HepG2 (cell line): ENCODE results near the gene CRIM1. TPM values are rescaled to one million over a fixed set of nuclear protein-coding genes. Genes with fewer than 3 reads are reported as not detected.

ENCODE experiments used
- KDM5B ChIP-seq: sonication (generic); formaldehyde crosslinking; IDR thresholded peaks from 2 replicates; pipeline ENCODE4 v1.4.0; 2020; ENCODE audit warnings: missing genetic modification reagents, mild to moderate bottlenecking, borderline replicate concordance
- KIAA2018 ChIP-seq: sonication (generic); formaldehyde crosslinking; IDR thresholded peaks from 2 replicates; pipeline ENCODE4 v1.5.0; 2020; ENCODE audit warnings: mild to moderate bottlenecking, missing genetic modification reagents, borderline replicate concordance
- RAD51 ChIP-seq: fragments of 450-650 bp; IDR thresholded peaks from 2 replicates; pipeline ENCODE4 v1.6.1; 2016; ENCODE audit warnings: borderline replicate concordance
- SP140L ChIP-seq: sonication (generic); formaldehyde crosslinking; IDR thresholded peaks from 2 replicates; pipeline ENCODE4 v1.4.0; 2020; ENCODE audit warnings: missing genetic modification reagents, borderline replicate concordance
- ZBTB21 ChIP-seq: sonication (generic); formaldehyde crosslinking; IDR thresholded peaks from 2 replicates; pipeline ENCODE4 v1.4.0; 2020; ENCODE audit warnings: missing genetic modification reagents
- ZNF274 ChIP-seq: sonication (generic); formaldehyde crosslinking; IDR thresholded peaks from 2 replicates; pipeline ENCODE4 v1.5.1; 2020; ENCODE audit warnings: mild to moderate bottlenecking, missing genetic modification reagents
- ZNF326 ChIP-seq: sonication (generic); formaldehyde crosslinking; IDR thresholded peaks from 2 replicates; pipeline ENCODE4 v1.4.0; 2020; ENCODE audit warnings: missing genetic modification reagents, borderline replicate concordance
- ZNF350 ChIP-seq: sonication (generic); formaldehyde crosslinking; IDR thresholded peaks from 2 replicates; pipeline ENCODE4 v1.4.0; 2020; ENCODE audit warnings: mild to moderate bottlenecking, low read depth, missing genetic modification reagents, borderline replicate concordance
- ZNF589 ChIP-seq: sonication (generic); formaldehyde crosslinking; conservative IDR thresholded peaks from 2 replicates; pipeline ENCODE4 v1.8.0; 2022; ENCODE audit warnings: mild to moderate bottlenecking, moderate library complexity, missing genetic modification reagents
- ZSCAN30 ChIP-seq: sonication (generic); formaldehyde crosslinking; IDR thresholded peaks from 2 replicates; pipeline ENCODE4 v1.5.0; 2020; ENCODE audit warnings: mild to moderate bottlenecking, missing genetic modification reagents
- polyA plus RNA-seq, 8 experiments: library from polyadenylated mRNA; depleted of rRNA in 3 of 8; stranded (reverse) in 7 of 8; unstranded in 1 of 8; fragments of >200 nt; fragmentation: Illumina TruSeq in 4 of 8; extraction: Trizol in 4 of 8; gene quantifications; 2 replicates each; pipeline versions ENCODE4 v1.2.1 to v1.2.3, GENCODE V29; 2011 to 2016; ENCODE audit warnings: low read depth in 4 of 8, missing spikeins in 1 of 8, mixed read lengths in 1 of 8; ENCODE audit not compliant: insufficient read depth in 1 of 8
- total RNA-seq, 5 experiments: library from RNA; depleted of rRNA; stranded (reverse); fragments of >200 nt; fragmentation: Illumina TruSeq; extraction: Trizol; gene quantifications; 2 replicates each; pipeline ENCODE4 v1.2.3, GENCODE V29; 2016; ENCODE audit warnings: low read depth in 1 of 5
- TF ChIP-seq, protein P1 (sequence below): sonication (generic); formaldehyde crosslinking; IDR thresholded peaks from 2 replicates; pipeline ENCODE4 v1.8.0; 2023; ENCODE audit warnings: mild to moderate bottlenecking, missing genetic modification reagents
- TF ChIP-seq, protein P2 (sequence below): sonication (generic); formaldehyde crosslinking; IDR thresholded peaks from 2 replicates; pipeline ENCODE4 v1.9.0; 2021; ENCODE audit warnings: mild to moderate bottlenecking, missing genetic modification reagents
- TF ChIP-seq, protein P3 (sequence below): sonication (generic); formaldehyde crosslinking; IDR thresholded peaks from 2 replicates; pipeline ENCODE4 v1.9.0; 2021; ENCODE audit warnings: missing genetic modification reagents, borderline replicate concordance

The CRIM1 gene
- total and polyA plus RNA-seq, 2 of the 13 experiments (the other 11 are each of a cell fraction or from before 2014, with no cell fraction given) = 39.1 to 69.9 TPM

DNA sequence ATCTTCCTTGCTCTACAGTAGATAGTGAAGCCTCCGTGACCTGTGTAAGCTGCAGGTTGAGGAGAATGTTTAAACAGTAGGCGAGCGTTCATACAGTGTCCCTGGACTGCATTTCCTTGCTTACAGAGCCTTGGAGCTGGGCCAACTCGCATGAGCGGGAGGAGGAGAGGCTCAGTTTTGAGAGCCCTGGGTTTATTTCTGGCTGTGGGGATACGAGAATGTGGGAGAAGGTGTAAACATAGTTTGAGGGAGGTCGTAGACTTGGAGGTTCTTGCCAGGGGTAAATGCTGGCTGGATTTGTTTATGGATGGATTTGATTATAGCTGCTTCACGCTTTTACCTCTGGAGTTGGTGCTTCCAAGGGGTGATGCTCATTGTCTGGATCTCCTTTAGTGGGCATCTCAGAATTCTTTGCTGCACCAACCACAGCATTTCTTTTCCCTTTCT is 20.8 kb downstream of the CRIM1 start (continued):
- TF ChIP-seq ZNF350 (CRISPR knock-in tag) (peak; percentile 56; the same call in 1 of the 2 replicates), KIAA2018 (CRISPR knock-in tag) (no peak), ZNF589 (CRISPR knock-in tag) (no peak), ZNF274 (CRISPR knock-in tag) (no peak), ZSCAN30 (CRISPR knock-in tag) (no peak), ZNF326 (CRISPR knock-in tag) (no peak), ZBTB21 (no peak), KDM5B (CRISPR knock-in tag) (no peak), SP140L (peak; percentile 8; the same call in 1 of the 2 replicates), RAD51 (no peak)
- TF ChIP-seq, protein P1, sequence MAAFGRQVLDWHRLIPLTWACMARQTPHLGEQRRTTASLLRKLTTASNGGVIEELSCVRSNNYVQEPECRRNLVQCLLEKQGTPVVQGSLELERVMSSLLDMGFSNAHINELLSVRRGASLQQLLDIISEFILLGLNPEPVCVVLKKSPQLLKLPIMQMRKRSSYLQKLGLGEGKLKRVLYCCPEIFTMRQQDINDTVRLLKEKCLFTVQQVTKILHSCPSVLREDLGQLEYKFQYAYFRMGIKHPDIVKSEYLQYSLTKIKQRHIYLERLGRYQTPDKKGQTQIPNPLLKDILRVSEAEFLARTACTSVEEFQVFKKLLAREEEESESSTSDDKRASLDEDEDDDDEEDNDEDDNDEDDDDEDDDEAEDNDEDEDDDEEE (CRISPR knock-in tag) = no peak
- TF ChIP-seq, protein P2, sequence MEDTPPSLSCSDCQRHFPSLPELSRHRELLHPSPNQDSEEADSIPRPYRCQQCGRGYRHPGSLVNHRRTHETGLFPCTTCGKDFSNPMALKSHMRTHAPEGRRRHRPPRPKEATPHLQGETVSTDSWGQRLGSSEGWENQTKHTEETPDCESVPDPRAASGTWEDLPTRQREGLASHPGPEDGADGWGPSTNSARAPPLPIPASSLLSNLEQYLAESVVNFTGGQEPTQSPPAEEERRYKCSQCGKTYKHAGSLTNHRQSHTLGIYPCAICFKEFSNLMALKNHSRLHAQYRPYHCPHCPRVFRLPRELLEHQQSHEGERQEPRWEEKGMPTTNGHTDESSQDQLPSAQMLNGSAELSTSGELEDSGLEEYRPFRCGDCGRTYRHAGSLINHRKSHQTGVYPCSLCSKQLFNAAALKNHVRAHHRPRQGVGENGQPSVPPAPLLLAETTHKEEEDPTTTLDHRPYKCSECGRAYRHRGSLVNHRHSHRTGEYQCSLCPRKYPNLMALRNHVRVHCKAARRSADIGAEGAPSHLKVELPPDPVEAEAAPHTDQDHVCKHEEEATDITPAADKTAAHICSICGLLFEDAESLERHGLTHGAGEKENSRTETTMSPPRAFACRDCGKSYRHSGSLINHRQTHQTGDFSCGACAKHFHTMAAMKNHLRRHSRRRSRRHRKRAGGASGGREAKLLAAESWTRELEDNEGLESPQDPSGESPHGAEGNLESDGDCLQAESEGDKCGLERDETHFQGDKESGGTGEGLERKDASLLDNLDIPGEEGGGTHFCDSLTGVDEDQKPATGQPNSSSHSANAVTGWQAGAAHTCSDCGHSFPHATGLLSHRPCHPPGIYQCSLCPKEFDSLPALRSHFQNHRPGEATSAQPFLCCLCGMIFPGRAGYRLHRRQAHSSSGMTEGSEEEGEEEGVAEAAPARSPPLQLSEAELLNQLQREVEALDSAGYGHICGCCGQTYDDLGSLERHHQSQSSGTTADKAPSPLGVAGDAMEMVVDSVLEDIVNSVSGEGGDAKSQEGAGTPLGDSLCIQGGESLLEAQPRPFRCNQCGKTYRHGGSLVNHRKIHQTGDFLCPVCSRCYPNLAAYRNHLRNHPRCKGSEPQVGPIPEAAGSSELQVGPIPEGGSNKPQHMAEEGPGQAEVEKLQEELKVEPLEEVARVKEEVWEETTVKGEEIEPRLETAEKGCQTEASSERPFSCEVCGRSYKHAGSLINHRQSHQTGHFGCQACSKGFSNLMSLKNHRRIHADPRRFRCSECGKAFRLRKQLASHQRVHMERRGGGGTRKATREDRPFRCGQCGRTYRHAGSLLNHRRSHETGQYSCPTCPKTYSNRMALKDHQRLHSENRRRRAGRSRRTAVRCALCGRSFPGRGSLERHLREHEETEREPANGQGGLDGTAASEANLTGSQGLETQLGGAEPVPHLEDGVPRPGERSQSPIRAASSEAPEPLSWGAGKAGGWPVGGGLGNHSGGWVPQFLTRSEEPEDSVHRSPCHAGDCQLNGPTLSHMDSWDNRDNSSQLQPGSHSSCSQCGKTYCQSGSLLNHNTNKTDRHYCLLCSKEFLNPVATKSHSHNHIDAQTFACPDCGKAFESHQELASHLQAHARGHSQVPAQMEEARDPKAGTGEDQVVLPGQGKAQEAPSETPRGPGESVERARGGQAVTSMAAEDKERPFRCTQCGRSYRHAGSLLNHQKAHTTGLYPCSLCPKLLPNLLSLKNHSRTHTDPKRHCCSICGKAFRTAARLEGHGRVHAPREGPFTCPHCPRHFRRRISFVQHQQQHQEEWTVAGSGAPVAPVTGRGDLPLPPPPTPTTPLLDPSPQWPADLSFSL = no peak
- TF ChIP-seq, protein P3, sequence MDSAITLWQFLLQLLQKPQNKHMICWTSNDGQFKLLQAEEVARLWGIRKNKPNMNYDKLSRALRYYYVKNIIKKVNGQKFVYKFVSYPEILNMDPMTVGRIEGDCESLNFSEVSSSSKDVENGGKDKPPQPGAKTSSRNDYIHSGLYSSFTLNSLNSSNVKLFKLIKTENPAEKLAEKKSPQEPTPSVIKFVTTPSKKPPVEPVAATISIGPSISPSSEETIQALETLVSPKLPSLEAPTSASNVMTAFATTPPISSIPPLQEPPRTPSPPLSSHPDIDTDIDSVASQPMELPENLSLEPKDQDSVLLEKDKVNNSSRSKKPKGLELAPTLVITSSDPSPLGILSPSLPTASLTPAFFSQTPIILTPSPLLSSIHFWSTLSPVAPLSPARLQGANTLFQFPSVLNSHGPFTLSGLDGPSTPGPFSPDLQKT = no peak
